ENCODE measurements around the gene PCDH1. TPM values are rescaled to one million over a fixed set of nuclear protein-coding genes. Genes with fewer than 3 reads are reported as not detected.

Gene PCDH1
- total RNA-seq, 1 experiment from 2014 or later: 127 TPM

- Histone ChIP-seq H2AK5ac (ENCODE audit: insufficient read length, low read length) (no peak overlapping the region), H2AFZ (ENCODE audit: low read length) (no peak overlapping the region), H3K9me3 (ENCODE audit: control insufficient read depth, low read depth, low read length) (no peaks in the 10 kb centered on the region), H3K27ac (ENCODE audit: insufficient read length, low read depth, low read length) (no peak overlapping the region), H3K18ac (ENCODE audit: insufficient read length, low read depth, low read length) (no peak overlapping the region), H3K4me1 (ENCODE audit: insufficient read depth, low read length) (peaks cover 8% of the 10 kb centered on the region; the same call in 1 of the 2 replicates), H2BK15ac (ENCODE audit: low read depth, low read length) (no peak overlapping the region), H3K79me1 (ENCODE audit: insufficient read depth, low read depth, low read length, poor library complexity, severe bottlenecking) (no peaks in the 10 kb centered on the region), H3K23ac (ENCODE audit: insufficient read length, low read depth, low read length) (no peak overlapping the region), H3K4ac (ENCODE audit: low read depth, low read length) (no peak overlapping the region), H4K91ac (ENCODE audit: insufficient read length, low read depth, low read length) (no peak overlapping the region), H4K20me1 (ENCODE audit: control insufficient read depth, insufficient read depth, insufficient read length) (no peaks in the 10 kb centered on the region), H3K79me2 (ENCODE audit: insufficient read depth, low read length) (no peaks in the 10 kb centered on the region), H2BK120ac (ENCODE audit: low read depth, low read length, poor library complexity, severe bottlenecking) (no peak overlapping the region), H3K14ac (ENCODE audit: insufficient read depth, low read length) (no peak overlapping the region), H4K8ac (replicated peaks; ENCODE audit: insufficient read length, low read depth, low read length) (no peak overlapping the region), H3K23me2 (ENCODE audit: insufficient read length, low read depth, low read length, poor library complexity, severe bottlenecking) (no peaks in the 10 kb centered on the region), H2BK5ac (ENCODE audit: insufficient read length, low read length) (no peak overlapping the region), H4K5ac (ENCODE audit: insufficient read length, low read depth, low read length) (no peak overlapping the region), H2BK20ac (ENCODE audit: low read depth, low read length, poor library complexity, severe bottlenecking) (no peak overlapping the region), H3K9ac (ENCODE audit: extremely low read depth, insufficient read length, low read length) (no peak overlapping the region), H3K27me3 (ENCODE audit: insufficient read depth, low read length) (no peaks in the 10 kb centered on the region), H2BK12ac (ENCODE audit: insufficient read length, low read depth, low read length) (no peak overlapping the region), H3T11ph (ENCODE audit: low read length) (no peak overlapping the region), H3K56ac (ENCODE audit: insufficient read length, low read depth, low read length) (no peak overlapping the region), H3K4me2 (ENCODE audit: insufficient read depth, insufficient read length, low read length) (no peak overlapping the region)
- Mint-ChIP-seq H3K4me1 (peaks cover 24 to 33% of the 10 kb centered on the region in 2 experiments), H3K27ac (no peak overlapping the region), H3K4me3 (no peak overlapping the region), H3K27me3 (ENCODE audit: low read depth) (no peaks in the 10 kb centered on the region; the same call in 1 of the 2 replicates), H3K9me3 (no peaks in the 10 kb centered on the region), H3K36me3 (ENCODE audit: insufficient read depth in 1 of 3, low read depth in 3 of 3) (peaks cover 67 to 80% (median 79%) of the 10 kb centered on the region in 3 experiments; a peak in 6 of 7 replicates)
- WGBS (ENCODE audit: extremely low coverage, insufficient read length, low lambda C conversion rate): no CpG with 5 or more reads among the region's 16 CpGs
- TF ChIP-seq CTCF (conservative IDR thresholded peaks at IDR 0.05): no peak
- no peak for DNase-seq
Measured at GRCh38 chr5:141862936-141863543, 15.2 kb downstream of the PCDH1 start.

Measured in H9 (cell line).